HG02943 (cell line): ENCODE results near the gene ACSF3.

Source experiments
- ATAC-seq: cut with Tn5 transposase; IDR thresholded peaks from one replicate; pipeline ENCODE4 v1.9.1; 2021; ENCODE audit warnings: mild to moderate bottlenecking, low read depth, moderate library complexity; ENCODE audit not compliant: unreplicated experiment

ACSF3 gene

GRCh38 chr16:89121691-89122321 lies 28.2 kb downstream of the ACSF3 start:
- ATAC-seq, result no peak

GRCh38 chr16:89122322-89122851 lies 28.7 kb downstream of the ACSF3 start:
- no peak for ATAC-seq

- no peak for ATAC-seq
These were observed 29.6 kb downstream of the ACSF3 start for GRCh38 chr16:89123001-89123830.

GRCh38 chr16:89123831-89124100 lies 30.1 kb downstream of the ACSF3 start:
- ATAC-seq, result no peak

GRCh38 chr16:89129378-89129777 lies 35.7 kb downstream of the ACSF3 start:
- ATAC-seq, result no peak

GRCh38 chr16:89130448-89130847 lies 36.8 kb downstream of the ACSF3 start:
- no peak for ATAC-seq

- ATAC-seq, result no peak
These were observed 38.1 kb downstream of the ACSF3 start for GRCh38 chr16:89131783-89132182.

DNA sequence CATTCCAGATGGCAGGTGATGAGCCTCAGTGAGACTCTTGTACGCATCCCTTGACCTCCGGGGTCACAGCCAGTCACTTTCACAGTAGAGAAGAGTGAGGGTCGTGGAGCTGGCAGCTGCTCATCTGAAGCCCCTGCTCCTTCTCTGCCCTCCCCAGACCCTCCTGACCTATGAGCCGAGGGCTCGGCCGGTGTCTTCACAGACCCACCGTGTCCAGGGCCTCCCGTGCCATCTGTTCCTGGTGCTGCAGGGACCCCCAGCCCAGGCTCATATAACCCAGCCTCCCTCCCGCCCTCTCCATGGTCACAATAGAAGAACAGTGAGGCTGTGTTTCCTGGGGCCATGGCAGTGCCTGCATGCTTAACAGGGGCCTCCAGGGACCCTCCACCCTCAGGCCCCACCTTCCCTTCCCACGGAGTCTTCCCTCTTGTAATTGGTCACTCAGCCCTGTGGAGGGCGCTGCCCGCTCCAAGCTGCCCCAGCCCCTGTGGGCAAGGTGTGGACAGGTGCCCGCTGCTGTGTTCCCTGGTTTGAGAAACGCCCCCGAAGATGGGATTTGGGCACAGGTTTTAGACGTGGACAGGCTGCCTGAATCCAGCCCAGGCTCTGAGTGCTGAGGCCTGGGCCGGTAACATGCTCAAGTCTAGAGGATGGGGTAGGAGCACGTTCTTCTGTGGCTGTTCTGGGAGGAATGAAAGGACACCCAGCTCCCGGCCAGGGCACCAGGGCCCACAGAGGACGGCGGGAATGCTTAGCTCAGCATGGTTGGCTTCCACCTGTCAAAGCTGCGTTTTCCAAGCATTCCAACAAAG lies 38.7 kb downstream of the ACSF3 start:
- no peak for ATAC-seq

GRCh38 chr16:89133457-89134127 lies 39.9 kb downstream of the ACSF3 start:
- no peak for ATAC-seq

GRCh38 chr16:89134269-89134668 lies 40.6 kb downstream of the ACSF3 start:
- ATAC-seq, result no peak

GRCh38 chr16:89135166-89135565 lies 41.5 kb downstream of the ACSF3 start:
- no peak for ATAC-seq

DNA sequence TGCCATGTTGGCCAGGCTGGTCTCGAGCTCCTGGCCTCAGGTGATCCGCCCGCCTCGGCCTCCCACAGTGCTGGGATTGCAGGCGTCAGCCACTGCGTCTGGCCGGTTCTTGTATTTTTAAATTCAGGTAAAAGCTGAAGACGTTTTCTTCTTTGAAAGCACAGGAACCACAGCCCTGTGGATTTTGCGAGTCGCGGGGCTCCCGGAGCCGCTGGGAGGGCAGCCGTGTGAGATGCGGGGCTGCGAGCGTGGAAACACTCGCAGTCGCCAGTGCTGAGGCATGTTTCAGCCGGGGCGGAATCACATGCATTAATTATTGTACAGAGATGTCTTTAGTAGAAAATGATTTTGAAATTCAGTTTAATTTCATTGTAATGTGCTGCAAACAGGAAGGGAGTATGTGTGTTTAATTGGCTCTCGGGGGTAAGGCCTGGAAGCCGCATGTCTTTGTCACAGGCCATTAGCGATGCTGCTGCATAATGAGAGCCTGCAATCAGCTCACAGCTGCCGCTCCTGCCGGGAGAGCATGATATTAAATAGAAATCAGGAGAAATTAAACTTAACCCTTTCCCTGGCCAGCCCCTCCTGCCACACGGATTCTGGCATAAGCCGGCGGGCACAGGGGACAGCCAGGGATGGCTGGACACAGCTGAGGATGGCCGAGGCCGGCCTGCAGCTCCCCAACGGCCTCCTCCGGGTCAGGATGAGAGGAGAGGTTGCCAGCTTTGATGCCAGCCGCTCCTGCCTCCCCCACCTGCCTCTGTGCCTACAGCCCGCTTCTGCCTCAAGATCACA lies 42.5 kb downstream of the ACSF3 start:
- ATAC-seq, result no peak

DNA sequence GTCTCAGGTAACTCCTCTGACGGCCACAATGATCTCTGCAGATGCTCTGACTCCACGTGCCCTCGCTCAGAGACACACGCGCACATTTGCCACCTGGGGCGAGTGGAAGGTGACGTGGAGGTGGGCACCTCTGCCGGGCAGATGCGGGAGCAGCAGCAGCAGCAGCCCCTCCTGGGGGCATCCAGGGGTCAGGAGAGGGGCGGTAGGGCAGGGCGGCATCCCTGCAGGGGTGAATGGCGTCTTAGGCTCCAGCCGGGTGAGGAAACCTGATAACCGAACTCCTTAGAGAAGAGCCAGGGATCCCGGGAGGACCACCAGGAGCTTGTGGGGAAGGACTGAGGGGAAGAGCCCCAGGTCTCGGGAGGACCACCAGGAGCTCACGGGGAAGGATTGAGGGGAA lies 43.3 kb downstream of the ACSF3 start:
- ATAC-seq, result no peak

DNA sequence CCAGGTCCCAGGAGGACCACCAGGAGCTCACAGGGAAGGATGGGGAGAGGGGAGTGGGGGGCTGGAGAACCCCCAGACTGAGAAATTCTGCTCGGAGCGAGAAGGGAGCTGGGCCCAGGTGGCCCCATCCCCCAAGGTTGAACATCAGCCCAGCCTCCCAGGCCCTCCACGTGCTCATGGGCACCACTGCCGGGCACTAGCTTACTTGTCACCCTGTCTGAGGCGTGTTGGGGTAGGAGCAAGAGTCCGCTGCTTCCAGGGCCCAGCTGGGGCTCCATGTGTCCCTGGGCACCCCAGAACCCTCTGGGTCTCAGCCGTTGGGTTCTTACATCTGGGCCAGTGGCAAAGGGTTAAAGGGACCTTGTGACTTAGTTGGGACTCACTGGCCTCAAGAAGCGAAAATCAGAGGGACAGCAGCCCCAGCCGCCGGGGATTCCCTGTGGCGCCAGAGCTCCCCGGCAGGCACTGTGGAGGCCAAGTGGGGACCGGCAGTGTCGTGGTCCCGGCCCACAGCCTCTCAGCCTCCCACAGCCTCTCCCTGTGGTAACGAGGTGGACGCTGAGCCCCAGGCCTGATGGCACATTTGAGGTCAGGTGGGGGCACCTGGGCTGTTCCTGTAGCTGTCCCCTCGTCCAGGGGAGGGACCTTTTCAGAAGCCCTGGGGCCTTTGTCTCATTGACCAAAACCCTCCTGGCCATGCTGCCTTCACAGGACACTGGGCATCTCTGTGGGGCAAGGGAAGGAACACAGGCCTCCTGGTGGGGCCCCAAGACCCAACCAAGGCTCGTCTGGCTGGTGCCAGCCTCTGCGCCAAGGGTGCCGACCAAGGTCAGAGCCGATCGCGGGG lies 44.2 kb downstream of the ACSF3 start:
- no peak for ATAC-seq

DNA sequence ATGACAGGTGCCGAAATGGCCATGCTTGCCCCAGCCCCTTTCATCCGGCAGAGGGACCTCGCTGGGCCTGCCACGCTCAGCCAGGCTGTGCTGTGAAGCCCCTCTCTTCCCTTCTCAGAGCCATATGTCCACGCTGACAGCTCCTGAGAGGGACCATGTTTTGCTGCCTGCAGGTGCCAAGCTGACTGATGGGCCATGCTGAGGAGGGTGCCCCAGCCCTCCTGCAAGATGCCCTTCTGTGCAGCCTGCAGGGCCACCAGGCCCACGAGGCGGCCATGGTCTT lies 44.8 kb downstream of the ACSF3 start:
- ATAC-seq, result no peak

DNA sequence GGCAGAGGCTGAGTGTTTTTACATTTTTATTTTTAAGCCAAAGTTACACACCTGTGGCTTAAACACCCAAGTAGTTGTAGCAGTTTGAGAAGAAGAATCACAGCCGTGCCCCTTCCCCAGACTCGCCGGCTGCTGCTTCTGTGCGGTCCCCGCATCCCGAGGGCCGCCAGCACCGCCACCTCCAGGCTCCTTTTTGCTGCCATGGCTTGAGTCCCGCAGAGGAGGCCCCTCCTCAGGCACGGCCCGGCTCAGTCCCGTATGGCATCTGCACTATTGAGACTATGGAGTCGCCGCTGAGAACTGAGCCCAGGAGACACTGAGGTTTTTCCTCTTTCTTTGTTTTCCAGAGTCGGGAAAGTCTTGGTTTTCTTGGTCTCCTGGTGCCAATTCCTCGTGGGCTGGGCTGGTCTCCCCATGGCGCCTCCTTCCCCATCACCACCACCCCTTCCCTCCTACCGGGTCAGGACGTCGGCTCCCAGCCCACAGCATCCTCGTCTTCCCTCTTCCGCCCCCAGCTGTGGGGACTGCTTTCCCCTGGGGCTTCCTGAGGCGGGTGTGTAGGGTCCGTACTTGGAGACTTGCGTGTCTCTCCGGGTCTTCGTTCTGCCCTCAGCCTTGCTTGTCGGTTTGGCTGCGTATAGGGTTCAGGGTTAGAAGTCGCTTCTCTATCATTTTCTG lies 45.3 kb downstream of the ACSF3 start:
- no peak for ATAC-seq

- no peak for ATAC-seq
These were observed 46.3 kb downstream of the ACSF3 start for GRCh38 chr16:89139907-89140361.

DNA sequence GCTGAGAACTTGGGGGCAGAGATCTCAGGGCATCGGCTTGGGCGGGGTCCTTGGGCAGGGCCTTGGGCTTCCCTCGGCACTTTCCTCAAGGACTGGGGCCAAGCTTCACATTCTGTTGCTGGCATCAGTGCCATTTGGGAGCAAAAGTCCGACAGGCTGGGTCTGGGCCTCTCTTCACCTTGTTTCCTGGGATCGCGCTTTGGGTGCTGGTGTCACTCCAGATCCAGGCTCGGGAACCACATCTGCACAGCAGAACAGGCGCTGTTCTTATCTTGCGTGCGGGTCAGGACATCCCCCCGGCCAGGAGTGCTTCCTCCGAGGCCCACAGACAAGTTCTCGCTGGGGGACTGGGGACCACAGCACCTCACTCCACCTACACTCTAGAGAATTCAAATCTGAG lies 46.7 kb downstream of the ACSF3 start:
- no peak for ATAC-seq
